HG02763 (cell line): ENCODE measurements around the gene DTX3.
"Not testable (repeated sequence)": the region's sequence is repeated elsewhere in the genome, so short reads cannot be mapped to it uniquely, and the experiment has no call there.

Source experiments
- ATAC-seq: cut with Tn5 transposase; IDR thresholded peaks from one replicate; pipeline ENCODE4 v1.9.1; 2021; ENCODE audit warnings: mild to moderate bottlenecking, moderate library complexity; ENCODE audit not compliant: unreplicated experiment

Gene DTX3, protein sequence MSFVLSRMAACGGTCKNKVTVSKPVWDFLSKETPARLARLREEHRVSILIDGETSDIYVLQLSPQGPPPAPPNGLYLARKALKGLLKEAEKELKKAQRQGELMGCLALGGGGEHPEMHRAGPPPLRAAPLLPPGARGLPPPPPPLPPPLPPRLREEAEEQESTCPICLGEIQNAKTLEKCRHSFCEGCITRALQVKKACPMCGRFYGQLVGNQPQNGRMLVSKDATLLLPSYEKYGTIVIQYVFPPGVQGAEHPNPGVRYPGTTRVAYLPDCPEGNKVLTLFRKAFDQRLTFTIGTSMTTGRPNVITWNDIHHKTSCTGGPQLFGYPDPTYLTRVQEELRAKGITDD

DNA sequence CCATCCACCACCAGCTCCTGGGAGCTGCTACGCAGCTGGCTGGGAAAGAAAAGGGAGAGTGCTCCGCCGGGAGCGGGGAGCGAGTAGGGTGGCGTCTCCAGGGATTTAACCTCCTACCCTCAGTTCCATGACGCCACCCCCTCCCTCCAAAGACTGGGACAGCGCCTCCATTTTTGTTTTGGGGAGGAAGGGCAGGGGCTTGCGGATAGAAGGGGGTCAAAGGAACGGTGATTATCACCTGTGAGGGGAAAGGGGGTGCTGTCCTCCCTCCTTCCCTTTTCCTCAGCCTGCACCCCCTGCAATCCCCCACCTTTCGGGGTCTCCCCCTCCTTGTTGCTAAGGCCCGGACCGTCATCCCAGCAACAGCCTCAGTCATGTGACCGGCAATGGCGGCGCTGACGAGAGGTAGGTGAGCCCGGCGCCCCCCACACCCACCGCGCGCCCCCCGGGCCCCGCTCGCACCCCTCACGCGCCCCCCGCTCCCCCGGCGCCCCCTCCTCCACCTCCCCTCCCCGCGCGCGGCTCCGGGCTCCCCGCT, at the start of gene DTX3:
DTX3 (plus strand) TSS at position 371 of the 538 bp plus-strand sequence. CDS start 1,694 bp downstream, outside the sequence.
- ATAC-seq = peak; percentile 66

DNA sequence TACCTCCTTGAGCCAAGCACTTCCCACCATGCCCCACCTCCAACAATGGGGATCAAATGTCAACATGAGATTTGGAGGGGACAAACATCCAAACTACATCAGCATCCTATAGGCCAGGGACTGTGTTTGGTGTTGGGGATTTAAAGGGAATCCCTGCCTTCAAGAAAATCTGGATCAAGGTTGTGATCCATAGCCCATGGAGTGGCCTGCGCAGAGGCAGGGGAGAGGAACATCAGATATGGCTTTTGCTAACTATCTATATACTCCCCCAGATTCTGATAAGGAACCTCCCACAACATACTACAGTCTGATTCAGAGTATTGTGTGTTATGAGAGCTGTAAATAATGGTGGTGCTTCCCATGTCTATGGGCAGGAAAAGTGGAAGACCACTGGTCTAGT, 49.7 kb upstream of the DTX3 start:
- no peak for ATAC-seq

DNA sequence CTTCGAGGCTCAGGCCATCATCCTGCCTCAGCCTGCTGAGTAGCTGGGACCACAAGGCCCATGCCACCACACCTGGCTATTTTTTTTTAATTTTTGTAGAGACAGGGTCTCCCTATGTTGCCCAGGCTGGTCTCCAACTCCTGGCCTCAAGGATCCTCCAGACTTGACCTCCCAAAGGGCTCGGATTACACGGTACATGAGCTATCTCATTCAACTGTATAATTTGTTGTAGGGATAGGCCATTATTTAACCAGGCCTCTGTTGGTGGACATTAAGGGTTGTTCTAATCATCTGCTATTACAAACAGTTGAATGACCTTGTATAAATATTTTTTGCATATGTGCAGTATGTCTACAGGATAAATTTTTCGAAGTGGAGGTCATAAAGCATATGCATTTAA, 45.8 kb upstream of the DTX3 start:
- no peak for ATAC-seq

DNA sequence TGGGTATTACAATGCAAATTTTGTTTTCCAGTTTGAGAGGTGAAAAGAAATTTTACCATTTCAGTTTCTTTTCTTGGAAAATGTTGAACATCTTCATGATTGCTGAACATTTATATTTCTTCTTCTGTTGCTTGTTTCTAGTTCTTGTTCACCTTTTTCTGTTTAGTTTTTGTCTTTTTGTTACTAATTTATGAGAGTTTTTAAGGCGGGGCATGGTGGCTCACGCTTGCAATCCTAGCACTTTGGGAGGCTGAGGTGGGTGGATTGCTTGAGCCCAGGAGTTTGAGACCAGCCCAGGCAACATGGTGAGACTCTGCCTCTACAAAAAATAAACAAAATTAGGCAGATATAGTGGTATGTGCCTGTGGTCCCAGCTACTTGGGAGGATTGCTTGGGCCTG, 44.1 kb upstream of the DTX3 start:
- no peak for ATAC-seq

DNA sequence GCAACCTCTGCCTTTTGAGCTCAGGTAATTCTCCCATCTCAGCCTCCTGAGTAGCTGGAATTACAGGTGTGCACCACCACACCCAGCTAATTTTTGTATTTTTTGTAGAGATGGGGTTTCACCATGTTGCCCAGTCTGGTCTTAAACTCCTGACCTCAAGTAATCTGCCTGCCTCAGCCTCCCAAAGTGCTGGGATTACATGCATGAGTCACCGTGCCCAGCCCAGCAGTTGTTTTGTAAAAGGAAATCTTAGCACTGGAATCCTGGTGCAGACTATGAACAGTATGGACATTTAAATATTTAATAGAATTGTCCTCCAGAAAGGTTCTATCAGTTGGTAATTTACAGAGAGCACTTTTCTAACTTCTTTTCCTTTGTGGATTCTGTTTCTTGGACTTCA, 43.5 kb upstream of the DTX3 start:
- not testable (repeated sequence) for ATAC-seq

DNA sequence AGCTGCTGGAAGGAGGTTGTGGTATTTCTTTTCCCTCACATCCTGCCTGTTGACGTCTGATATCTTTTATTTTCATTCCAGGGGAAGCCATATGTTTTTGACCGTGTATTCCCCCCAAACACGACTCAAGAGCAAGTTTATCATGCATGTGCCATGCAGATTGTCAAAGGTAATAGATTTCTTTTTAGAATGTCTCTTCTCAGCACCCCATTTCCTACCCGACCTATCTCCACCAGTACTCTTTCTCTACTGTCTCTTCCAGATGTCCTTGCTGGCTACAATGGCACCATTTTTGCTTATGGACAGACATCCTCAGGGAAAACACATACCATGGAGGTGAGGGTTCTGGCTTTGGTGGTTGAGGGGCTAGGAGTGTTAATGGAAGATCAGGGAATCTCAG, 41.3 kb upstream of the DTX3 start:
- ATAC-seq = no peak

DNA sequence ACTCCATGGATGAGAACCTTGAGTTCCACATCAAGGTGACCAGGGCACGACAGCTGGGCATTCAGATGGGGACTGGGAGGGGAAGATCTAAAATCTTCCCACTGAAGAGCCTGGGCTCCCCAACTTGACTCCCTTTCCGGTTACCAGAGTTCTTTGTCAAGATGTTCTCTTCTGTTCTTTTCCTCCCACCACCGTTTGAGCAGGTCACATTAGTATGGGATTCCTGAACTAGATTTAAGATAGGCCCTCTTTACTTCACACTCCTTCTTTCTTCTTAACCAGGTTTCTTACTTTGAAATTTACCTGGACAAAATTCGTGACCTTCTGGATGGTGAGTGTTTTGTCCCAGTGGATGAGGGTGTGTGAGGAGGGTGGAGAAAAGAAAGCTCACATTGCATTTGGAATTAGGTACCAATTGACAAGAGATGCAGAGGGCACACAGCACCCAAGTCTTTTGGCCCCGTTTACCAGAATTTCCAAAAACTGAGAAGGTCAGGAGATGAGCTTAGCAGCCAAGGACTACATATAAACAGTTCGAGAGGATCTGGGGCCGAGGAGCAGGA, 40.4 kb upstream of the DTX3 start:
- no peak for ATAC-seq

DNA sequence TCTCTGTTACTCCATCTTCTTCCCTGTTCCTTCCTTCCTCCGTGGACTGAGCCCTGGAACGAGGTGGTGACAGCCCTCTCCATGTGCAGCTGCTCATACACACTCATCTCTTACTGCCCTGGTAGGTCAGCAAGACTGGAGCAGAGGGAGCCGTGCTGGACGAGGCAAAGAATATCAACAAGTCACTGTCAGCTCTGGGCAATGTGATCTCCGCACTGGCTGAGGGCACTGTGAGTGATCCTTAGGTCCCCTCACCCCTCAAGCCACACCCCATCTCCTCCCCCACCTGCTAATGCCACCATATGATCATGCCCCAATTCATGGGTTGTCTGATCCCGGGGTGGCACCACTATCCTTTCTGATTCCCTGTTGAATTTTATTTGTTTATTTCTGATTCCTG, 35.8 kb upstream of the DTX3 start:
- ATAC-seq = no peak

DNA sequence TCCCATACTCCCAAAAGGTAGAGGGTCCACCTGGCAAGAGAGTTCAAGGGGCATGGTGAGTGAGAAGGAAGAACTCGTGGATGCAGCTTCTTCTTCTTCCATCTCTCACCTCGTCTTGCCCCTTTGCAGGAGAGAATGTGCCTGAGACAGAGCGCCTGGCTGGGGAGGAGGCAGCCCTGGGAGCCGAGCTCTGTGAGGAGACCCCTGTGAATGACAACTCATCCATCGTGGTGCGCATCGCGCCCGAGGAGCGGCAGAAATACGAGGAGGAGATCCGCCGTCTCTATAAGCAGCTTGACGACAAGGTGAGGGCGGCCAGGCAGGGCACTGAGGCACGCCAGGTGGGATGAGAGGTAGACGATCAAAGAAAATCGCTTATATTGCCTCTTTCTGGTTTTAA, 34.8 kb upstream of the DTX3 start:
- no peak for ATAC-seq

DNA sequence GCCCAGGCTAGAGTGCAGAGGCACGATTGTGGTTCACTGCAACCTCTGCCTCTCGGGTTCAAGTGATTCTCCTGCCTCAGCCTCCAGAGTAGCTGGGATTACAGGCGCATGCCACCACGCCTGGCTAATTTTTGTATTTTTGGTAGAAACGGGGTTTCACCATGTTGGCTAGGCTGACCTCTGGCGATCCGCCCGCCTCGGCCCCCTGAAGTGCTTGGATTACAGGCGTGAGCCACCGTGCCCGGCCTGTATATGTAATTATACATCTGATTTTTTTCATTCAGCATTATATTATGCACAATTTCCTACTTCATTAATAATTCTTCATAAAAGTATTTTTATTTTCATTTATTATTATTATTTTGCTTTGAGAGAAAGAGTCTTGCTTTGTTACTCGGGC, 34.2 kb upstream of the DTX3 start:
- ATAC-seq = not testable (repeated sequence)

DNA sequence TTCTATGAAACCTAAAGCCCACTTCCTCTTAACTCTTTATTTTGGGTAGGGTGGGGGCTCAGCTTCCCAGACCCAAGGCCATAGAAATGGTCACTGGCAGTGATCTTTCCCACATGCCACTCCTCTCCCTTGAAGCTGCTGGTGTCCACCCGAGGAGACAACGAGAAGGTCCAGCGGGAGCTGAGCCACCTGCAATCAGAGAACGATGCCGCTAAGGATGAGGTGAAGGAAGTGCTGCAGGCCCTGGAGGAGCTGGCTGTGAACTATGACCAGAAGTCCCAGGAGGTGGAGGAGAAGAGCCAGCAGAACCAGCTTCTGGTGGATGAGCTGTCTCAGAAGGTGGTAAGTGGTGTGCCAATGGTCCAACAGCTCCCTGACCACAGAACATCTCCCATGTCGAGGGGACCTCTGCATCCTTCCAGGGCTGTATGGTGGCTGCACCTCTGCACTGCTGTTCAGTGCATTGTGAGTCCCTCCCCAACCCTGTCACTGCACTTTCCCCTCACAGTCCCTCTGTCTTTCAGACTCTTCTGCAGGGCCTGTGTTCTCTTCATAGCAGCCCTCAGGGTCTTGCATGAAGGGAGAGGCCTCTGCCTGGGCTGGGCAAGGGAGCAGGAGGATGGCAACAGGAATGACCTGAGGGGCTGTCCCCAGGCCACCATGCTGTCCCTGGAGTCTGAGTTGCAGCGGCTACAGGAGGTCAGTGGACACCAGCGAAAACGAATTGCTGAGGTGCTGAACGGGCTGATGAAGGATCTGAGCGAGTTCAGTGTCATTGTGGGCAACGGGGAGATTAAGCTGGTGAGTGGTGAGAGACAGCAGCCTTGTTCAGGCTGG, 32.5 kb upstream of the DTX3 start:
- ATAC-seq = no peak

DNA sequence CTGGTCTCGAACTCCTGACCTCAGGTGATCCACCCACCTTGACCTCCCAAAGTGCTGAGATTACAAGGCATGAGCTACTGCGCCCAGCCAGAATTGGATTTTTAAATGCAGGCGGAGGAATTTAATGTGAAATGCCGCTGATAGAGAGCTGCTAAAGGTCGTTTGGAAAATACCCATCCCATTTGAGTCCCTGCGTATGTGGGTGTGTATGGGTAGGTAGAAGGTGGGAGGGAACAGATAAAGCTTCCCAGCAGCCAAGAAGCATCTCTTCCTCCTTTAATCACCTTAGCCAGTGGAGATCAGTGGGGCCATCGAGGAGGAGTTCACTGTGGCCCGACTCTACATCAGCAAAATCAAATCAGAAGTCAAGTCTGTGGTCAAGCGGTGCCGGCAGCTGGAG, 29.8 kb upstream of the DTX3 start:
- ATAC-seq = no peak

DNA sequence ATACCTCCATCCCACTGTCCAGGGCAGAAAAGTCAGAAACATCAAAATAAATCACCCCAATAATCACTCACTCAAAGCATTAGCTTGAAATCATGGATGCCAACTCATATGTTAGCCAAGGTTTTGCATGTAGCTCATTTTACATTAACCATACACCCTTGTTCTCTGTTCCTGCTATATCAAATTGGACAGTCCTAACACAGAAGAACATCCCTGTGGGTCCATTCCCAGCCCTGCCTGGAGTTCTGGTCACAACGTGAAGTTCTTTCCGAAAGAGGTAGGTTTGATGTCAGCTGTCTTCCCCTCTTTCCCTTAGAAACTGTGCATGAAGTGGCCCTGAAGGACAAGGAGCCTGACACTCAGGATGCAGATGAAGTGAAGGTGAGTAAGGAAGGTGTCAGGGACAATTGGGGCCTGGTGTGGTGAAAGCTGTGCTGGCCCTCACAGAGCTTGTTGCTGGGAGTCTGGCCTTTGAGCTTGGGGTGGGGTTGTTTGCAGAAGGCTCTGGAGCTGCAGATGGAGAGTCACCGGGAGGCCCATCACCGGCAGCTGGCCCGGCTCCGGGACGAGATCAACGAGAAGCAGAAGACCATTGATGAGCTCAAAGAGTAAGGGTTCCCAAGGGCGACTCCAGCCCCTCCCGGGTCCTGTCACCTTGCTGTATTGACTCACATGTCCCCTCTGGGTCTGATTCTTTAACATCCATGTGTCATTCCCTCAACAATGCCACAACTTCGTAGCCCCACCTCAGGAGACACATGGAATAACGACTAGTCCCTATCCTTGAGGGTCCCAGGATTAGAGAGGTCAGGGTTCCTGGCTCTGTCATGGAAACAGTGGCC, 28.6 kb upstream of the DTX3 start:
- ATAC-seq = no peak

DNA sequence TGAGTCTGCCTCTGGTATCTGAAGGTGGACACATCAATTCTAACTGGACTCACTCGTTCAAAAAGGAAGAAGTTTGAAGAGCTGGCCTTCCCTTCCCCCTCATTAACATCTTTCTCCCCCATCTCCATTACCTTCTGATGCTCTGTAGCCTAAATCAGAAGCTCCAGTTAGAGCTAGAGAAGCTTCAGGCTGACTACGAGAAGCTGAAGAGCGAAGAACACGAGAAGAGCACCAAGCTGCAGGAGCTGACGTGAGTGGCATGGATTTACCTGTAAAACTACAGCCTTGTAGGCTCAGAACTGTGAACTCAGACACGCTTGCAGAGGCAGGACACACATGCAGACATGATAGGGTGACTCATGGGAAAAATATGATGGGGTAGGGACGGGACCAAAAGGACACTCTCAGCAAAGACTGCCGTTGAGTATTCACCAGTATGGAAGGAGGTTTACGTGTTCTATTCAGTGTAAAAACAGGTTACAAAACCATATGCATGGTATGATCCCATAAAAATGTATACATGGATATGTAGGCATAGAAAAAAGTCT, 27.9 kb upstream of the DTX3 start:
- no peak for ATAC-seq

DNA sequence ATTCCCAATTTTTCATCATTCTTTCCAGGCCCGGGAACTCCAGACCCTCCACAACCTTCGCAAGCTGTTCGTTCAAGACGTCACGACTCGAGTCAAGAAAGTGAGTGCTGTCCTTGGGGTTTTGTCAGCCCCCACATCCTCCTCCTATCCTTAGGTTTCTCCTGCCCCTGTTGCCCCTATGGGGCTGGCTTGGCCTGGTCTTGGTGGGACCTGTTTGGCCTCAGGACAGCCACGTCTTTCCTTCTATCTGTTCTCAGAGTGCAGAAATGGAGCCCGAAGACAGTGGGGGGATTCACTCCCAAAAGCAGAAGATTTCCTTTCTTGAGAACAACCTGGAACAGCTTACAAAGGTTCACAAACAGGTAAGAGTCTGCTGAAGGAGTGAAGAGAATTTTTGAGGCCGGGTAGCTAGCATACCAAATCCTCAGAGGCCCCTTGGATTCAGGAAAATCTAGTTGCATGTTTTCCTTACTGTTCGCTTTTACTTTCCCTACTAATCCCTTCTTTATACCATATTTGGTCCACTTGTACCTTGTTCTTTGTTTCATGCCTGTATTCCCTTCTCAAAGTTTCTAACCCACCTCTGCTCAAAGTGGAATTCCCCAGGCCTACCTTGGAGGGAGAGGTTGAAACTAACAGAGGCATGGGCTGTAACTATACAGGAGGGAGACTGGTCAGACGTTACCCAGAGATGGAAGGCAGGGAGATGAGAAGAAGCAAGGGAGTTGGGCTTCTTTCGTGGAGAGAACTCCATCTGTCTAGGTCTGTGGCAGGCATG, 26.5 kb upstream of the DTX3 start:
- ATAC-seq = no peak

DNA sequence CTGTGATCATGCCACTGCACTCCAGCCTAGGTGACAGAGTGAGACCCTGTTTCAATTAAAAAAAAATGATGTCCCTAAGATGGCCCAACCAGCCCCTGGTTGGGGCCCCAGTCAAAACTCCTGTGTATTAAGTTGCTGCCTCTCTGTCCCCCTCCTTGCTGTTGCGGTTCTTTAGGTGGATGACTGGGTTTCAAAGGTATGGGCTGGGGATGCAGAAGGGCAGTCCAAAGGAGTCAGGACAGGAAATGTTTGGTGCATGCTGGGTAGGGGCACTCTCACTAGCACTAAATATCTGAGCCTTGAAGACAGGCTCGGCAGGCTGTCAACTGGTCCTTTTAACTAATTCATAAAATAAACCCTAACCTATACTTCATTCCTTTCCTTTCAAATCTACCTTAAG, 25.6 kb upstream of the DTX3 start:
- ATAC-seq = no peak

DNA sequence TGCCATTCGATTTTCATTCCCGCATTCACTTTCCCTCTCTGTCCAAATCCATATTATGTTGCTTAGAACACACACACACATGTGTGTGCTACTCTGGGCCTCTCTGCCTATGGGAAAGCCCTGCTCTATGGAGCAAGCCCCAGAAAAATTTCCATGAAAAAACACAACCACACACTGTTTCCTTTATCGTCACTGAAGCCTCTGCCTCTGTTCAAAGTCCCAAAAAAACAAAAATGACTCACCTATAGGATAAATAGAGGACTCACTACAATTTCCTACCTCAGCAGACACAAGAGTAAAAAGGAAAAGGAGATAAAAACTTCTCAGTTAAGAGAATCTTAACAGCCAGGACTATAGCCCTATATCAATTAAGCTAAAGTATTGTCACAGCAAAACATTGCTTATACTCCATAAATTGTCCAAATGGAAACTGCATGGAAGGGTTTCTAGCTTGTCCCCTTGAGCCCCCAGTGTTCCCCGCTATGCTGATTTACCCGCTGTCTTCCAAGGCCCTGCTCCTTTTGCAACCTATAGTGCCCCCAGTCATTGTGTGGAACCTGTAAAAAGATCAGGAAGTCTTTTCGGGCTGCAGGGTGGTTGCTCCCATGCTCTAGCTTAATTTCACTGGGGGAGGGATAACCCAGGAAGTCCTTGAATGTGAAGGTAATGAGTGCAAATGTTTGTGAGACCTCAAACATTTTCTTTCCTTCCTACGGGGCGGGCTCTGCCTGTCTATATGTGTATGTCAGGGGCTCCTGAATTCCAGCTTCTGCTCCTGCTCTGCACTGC, 24.8 kb upstream of the DTX3 start:
- ATAC-seq = no peak

DNA sequence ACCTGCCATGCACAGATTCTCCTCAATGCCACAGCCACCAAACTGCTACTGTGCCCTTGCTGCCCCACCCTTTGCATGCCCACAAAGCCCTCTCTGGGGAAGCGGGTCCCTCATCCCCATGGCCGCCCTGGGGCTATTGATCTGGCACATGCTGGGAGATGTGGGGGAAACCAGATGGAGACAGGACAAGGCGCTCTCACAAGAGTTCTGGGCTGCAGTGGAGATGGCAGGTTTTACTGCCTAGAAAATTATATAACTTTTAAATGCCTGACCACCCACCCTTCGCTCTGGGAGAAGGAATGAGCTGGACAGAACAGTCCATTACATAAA, 24.2 kb upstream of the DTX3 start:
- ATAC-seq = no peak

DNA sequence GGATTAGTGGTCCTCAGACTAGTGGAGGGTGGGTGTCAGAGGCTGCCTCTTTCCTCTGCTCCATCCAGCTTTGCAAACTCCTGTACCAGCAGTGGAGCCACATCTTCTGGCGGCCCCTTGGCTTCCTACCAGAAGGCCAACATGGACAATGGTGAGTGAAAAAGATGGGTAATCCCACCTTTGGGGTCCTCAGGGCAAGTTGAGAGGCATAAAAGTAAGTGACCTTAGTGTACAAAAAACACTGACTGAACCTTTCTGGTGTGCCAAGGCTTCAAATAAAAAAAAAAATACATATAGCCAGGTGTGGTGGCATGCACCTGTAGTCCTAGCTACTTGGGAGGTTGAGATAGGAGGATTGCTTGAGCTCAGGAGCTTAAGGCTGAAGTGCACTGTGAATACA, 22.8 kb upstream of the DTX3 start:
- no peak for ATAC-seq
